Trophoblast cell (in vitro differentiated cells and primary cell): ENCODE data around the gene NEURL4.

Experiments used
- DNase-seq, 2 donors: peaks; one replicate each; pipeline ENCODE4 v3.0.0-alpha.2; 2016
- H2AFZ ChIP-seq: 2 replicates; pipeline ENCODE4 v1.6.1; 2013; ENCODE audit warnings: low read length, moderate library complexity, mild to moderate bottlenecking; ENCODE audit not compliant: insufficient read depth, poor library complexity
- H2AK5ac ChIP-seq: 2 replicates; pipeline ENCODE4 v1.6.1; 2013; ENCODE audit warnings: mild to moderate bottlenecking, low read length
- H2BK120ac ChIP-seq: 2 replicates; pipeline ENCODE4 v1.6.1; 2013; ENCODE audit warnings: low read length, mild to moderate bottlenecking, moderate library complexity; ENCODE audit not compliant: insufficient read depth, poor library complexity
- H2BK12ac ChIP-seq: 2 replicates; pipeline ENCODE4 v1.6.1; 2013; ENCODE audit warnings: mild to moderate bottlenecking, low read length, moderate library complexity
- H2BK5ac ChIP-seq: 2 replicates; pipeline ENCODE4 v1.6.1; 2013; ENCODE audit warnings: low read length, low read depth, moderate library complexity, mild to moderate bottlenecking; ENCODE audit not compliant: poor library complexity
- H3K14ac ChIP-seq: 2 replicates; pipeline ENCODE4 v1.6.1; 2013; ENCODE audit warnings: mild to moderate bottlenecking, low read length
- H3K18ac ChIP-seq: 2 replicates; pipeline ENCODE4 v1.6.1; 2013; ENCODE audit warnings: mild to moderate bottlenecking, low read length
- H3K23ac ChIP-seq: 2 replicates; pipeline ENCODE4 v1.6.1; 2013; ENCODE audit warnings: low read length
- H3K27ac ChIP-seq: 2 replicates; pipeline ENCODE4 v1.5.1; 2013; ENCODE audit warnings: low read depth, mild to moderate bottlenecking, inconsistent platforms, low read length, moderate library complexity
- H3K27me3 ChIP-seq: 2 replicates; pipeline ENCODE4 v1.6.1; 2013; ENCODE audit warnings: inconsistent platforms, mild to moderate bottlenecking, low read length, moderate library complexity; ENCODE audit not compliant: insufficient read depth
- H3K36me3 ChIP-seq, 2 experiments: 1 replicate in 1 of 2; 2 replicates in 1 of 2; pipeline ENCODE4 v1.6.1; 2013; ENCODE audit warnings: low read length in 2 of 2, mild to moderate bottlenecking in 2 of 2, moderate library complexity in 1 of 2; ENCODE audit not compliant: insufficient read depth in 2 of 2, control insufficient read depth in 1 of 2
- H3K4ac ChIP-seq: 2 replicates; pipeline ENCODE4 v1.6.1; 2013; ENCODE audit warnings: low read depth, mild to moderate bottlenecking, low read length, moderate library complexity
- H3K4me1 ChIP-seq, 2 experiments: 1 replicate in 1 of 2; 2 replicates in 1 of 2; pipeline ENCODE4 v1.6.1; 2013; ENCODE audit warnings: low read length in 2 of 2, mild to moderate bottlenecking in 2 of 2, moderate library complexity in 1 of 2; ENCODE audit not compliant: insufficient read depth in 2 of 2, control insufficient read depth in 1 of 2
- H3K4me2 ChIP-seq: 2 replicates; pipeline ENCODE4 v1.6.1; 2013; ENCODE audit warnings: inconsistent platforms, mild to moderate bottlenecking, low read length, moderate library complexity
- H3K4me3 ChIP-seq: 2 replicates; pipeline ENCODE4 v1.5.1; 2013; ENCODE audit warnings: mild to moderate bottlenecking, low read depth, low read length, inconsistent platforms
- H3K79me1 ChIP-seq: one replicate; pipeline ENCODE4 v1.6.1; 2013; ENCODE audit warnings: low read length
- H3K79me2 ChIP-seq: 2 replicates; pipeline ENCODE4 v1.6.1; 2013; ENCODE audit warnings: low read length, mild to moderate bottlenecking; ENCODE audit not compliant: control insufficient read depth, insufficient read depth, poor library complexity
- H3K9ac ChIP-seq: 2 replicates; pipeline ENCODE4 v1.6.1; 2013; ENCODE audit warnings: mild to moderate bottlenecking, low read length
- H3K9me3 ChIP-seq: 2 replicates; pipeline ENCODE4 v1.6.1; 2013; ENCODE audit warnings: low read depth, mild to moderate bottlenecking, control low read depth, inconsistent platforms, low read length; ENCODE audit not compliant: insufficient read depth
- H4K12ac ChIP-seq: 2 replicates; pipeline ENCODE4 v1.6.1; 2013; ENCODE audit warnings: low read depth, mild to moderate bottlenecking, low read length, moderate library complexity
- H4K8ac ChIP-seq: 2 replicates; pipeline ENCODE4 v1.6.1; 2013; ENCODE audit warnings: low read depth, mild to moderate bottlenecking, low read length, moderate library complexity
- H4K91ac ChIP-seq: one replicate; pipeline ENCODE4 v1.6.1; 2013; ENCODE audit warnings: low read depth, mild to moderate bottlenecking, low read length, moderate library complexity
- WGBS: extraction: QIAGEN DNeasy Blood & Tissue Kit; methylation state at CpG from one replicate; pipeline ENCODE4 v1.1.7; 2013; ENCODE audit warnings: missing lambda C conversion rate; ENCODE audit not compliant: insufficient read length, insufficient coverage; ENCODE audit errors: extremely low coverage; 5-methylcytosine and 5-hydroxymethylcytosine counted together

Gene NEURL4

GRCh38 chr17:7323731-7324437 is 5.3 kb downstream of the NEURL4 start:
- H3K79me2 ChIP-seq: peaks cover 2% of the 10 kb centered on the region
- no CpG with 5 or more reads among the region's 39 CpGs for WGBS
- H3K23ac ChIP-seq: no peak overlapping the region
- no peak overlapping the region for H4K8ac ChIP-seq
- no peaks in the 10 kb centered on the region for H3K27me3 ChIP-seq
- peaks cover 66 to 73% of the 10 kb centered on the region in 2 experiments for H3K36me3 ChIP-seq
- H4K12ac ChIP-seq: no peak overlapping the region
- no peak overlapping the region for H2AK5ac ChIP-seq
- peaks cover 2% of the 10 kb centered on the region for H3K79me1 ChIP-seq
- no peak overlapping the region for H3K4me2 ChIP-seq
- no peak overlapping the region for H4K91ac ChIP-seq
- H2AFZ ChIP-seq: no peak overlapping the region
- H3K9me3 ChIP-seq: no peaks in the 10 kb centered on the region
- no peak overlapping the region for H3K27ac ChIP-seq
- no peak overlapping the region for H3K18ac ChIP-seq
- H3K4me1 ChIP-seq: peaks cover 0 to 2% of the 10 kb centered on the region in 2 experiments
- no peak overlapping the region for H3K9ac ChIP-seq
- no peak overlapping the region for H3K14ac ChIP-seq
- no peak overlapping the region for H2BK12ac ChIP-seq
- H2BK5ac ChIP-seq: no peak overlapping the region
- peak; percentile 51 to 70 for DNase-seq
- H3K4ac ChIP-seq: no peak overlapping the region
- no peak overlapping the region for H2BK120ac ChIP-seq
- no peak overlapping the region for H3K4me3 ChIP-seq

DNA sequence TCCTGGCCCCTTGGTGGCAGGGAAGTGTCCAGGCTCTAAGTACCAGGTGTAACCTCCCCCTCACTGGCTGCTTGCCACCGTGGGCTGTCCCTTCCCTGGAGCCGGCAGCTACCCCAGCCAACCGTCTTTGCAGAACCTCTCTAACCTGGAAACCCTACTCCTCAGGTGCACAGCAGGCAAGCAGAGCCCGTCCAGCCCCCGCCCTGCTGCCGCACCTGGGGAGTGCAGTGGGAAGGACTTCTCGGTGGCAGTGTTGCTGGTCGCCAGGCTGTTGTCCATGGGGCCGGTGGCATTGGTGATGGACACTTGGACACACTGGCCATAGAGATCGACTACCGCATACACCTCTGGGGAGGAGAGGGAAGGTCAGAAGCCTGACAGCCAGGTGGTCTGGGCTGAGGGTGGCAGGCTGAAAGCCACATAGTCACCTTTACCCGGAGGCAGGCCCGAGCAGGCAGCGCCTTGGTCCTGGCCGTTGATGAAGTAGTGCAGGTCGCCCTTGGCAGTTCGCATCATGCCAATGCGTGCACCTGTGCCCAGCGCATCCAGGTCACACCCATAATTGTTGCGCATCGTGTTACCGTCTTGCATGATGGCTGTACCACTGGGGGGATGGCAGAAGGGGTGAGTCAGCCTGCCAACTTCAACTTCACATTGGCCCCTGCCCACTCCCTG is 6.5 kb downstream of the NEURL4 start:
- Histone ChIP-seq H3K27ac (no peak overlapping the region), H3K9me3 (no peaks in the 10 kb centered on the region), H3K4me1 (no peaks in the 10 kb centered on the region), H4K8ac (no peak overlapping the region), H3K79me1 (no peaks in the 10 kb centered on the region), H3K4me3 (no peak overlapping the region), H3K36me3 (peaks cover 78 to 85% of the 10 kb centered on the region in 2 experiments), H3K23ac (no peak overlapping the region), H3K27me3 (no peaks in the 10 kb centered on the region), H3K4me2 (no peak overlapping the region), H3K9ac (no peak overlapping the region), H2BK5ac (no peak overlapping the region), H3K18ac (no peak overlapping the region), H3K79me2 (no peaks in the 10 kb centered on the region), H2BK12ac (no peak overlapping the region), H2BK120ac (no peak overlapping the region), H4K91ac (no peak overlapping the region), H3K4ac (no peak overlapping the region), H3K14ac (no peak overlapping the region), H2AFZ (no peak overlapping the region), H4K12ac (no peak overlapping the region), H2AK5ac (no peak overlapping the region)
- no peak for DNase-seq
- no CpG with 5 or more reads among the region's 22 CpGs for WGBS

DNA sequence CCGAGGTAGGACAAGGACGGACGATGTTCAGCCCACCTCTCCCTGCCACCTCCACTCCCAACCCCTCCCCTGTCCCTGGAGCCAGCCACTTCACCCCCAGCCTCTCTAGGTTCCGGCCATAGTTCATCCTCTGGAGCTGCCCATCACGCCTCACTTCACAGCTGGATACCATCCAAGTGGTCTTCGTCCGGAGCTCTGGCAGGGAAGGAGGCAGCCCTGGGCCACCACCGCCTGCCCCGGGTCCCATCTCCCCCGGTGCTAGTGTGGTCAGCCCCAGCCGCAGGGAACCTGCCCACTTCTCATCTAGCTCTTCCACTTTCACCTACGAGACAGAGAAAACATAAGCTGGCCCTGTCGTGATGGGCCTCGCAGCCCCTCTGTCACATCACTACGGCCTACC is 7.7 kb downstream of the NEURL4 start:
- Histone ChIP-seq H3K4me3 (no peak overlapping the region), H4K91ac (no peak overlapping the region), H3K18ac (no peak overlapping the region), H3K36me3 (peaks cover 80 to 86% of the 10 kb centered on the region in 2 experiments), H2AFZ (no peak overlapping the region), H3K79me1 (no peaks in the 10 kb centered on the region), H2BK5ac (no peak overlapping the region), H3K4ac (no peak overlapping the region), H3K23ac (no peak overlapping the region), H3K27me3 (no peaks in the 10 kb centered on the region), H3K14ac (no peak overlapping the region), H2AK5ac (no peak overlapping the region), H2BK120ac (no peak overlapping the region), H3K4me2 (no peak overlapping the region), H3K9ac (no peak overlapping the region), H3K79me2 (no peaks in the 10 kb centered on the region), H3K27ac (no peak overlapping the region), H3K9me3 (no peaks in the 10 kb centered on the region), H4K12ac (no peak overlapping the region), H4K8ac (no peak overlapping the region), H2BK12ac (no peak overlapping the region), H3K4me1 (no peaks in the 10 kb centered on the region)
- WGBS: no CpG with 5 or more reads among the region's 15 CpGs
- no peak for DNase-seq

DNA sequence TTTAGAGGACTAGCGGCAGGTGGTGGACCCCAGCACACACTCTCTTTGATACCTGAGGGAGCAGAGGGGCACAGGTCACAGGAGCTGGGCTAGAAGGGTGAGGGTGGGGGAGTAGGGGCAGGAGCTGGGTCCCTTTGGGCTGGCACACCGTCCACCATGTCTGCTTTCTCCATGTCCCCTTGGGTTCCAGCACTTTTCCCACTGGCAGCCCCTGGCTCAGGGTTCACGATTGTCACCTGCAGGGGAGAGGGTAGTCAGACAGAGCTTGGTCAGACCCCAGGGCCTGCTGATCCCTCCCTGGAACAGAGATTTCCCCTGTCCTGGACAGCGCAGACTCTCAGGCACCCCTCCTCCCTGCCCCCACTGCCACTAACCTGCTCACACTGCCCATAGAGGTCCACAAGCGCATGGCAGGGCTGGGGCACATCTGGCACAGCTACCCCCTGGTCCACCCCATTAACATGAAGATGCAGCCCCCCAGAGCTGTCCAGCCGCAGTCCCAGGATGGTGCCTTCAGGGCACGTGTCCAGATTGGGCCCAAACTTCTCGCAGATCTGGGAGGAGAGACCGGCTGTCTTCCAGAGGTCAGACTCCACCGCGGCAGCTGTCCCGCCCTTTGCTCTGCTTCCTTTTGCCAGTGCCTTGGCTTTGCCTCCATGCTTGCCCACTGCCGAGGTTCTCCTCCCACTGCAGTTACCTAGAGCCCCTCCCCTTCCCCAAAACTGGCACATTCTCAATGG is 10.8 kb downstream of the NEURL4 start:
- H3K4me1 ChIP-seq: peaks cover 4 to 5% of the 10 kb centered on the region in 2 experiments

More for the DNA sequence above, 10.8 kb downstream of the NEURL4 start:
- H2AK5ac ChIP-seq: no peak overlapping the region
- H3K9me3 ChIP-seq: no peaks in the 10 kb centered on the region
- no CpG with 5 or more reads among the region's 13 CpGs for WGBS
- H3K4ac ChIP-seq: no peak overlapping the region
- no peak overlapping the region for H4K91ac ChIP-seq
- no peak for DNase-seq
- H3K27me3 ChIP-seq: no peaks in the 10 kb centered on the region
- peaks cover 66 to 73% of the 10 kb centered on the region in 2 experiments for H3K36me3 ChIP-seq
- no peak overlapping the region for H3K23ac ChIP-seq
- no peak overlapping the region for H2AFZ ChIP-seq
- peaks cover 1% of the 10 kb centered on the region for H3K79me2 ChIP-seq
- peak overlapping the region; percentile 10 for H4K12ac ChIP-seq
- no peak overlapping the region for H3K9ac ChIP-seq
- H3K4me3 ChIP-seq: no peak overlapping the region
- no peak overlapping the region for H3K4me2 ChIP-seq
- H3K14ac ChIP-seq: no peak overlapping the region
- H3K79me1 ChIP-seq: peaks cover 2% of the 10 kb centered on the region
- H3K18ac ChIP-seq: no peak overlapping the region
- H2BK12ac ChIP-seq: no peak overlapping the region
- no peak overlapping the region for H3K27ac ChIP-seq
- no peak overlapping the region for H2BK120ac ChIP-seq
- H2BK5ac ChIP-seq: no peak overlapping the region
- no peak overlapping the region for H4K8ac ChIP-seq
